ENCODE results near the gene SHISAL2A. TPM values are rescaled to one million over a fixed set of nuclear protein-coding genes. Genes with fewer than 3 reads are reported as not detected.

SHISAL2A gene
- total and polyA plus RNA-seq, 10 of the 15 experiments (the other 5 are each of a cell fraction or from before 2014, with no cell fraction given) = 0.18 to 0.67 (median 0.45) TPM

- ChIA-PET CTCF (interaction anchor here (0.7 to 2.5 kb wide), 7 partner anchors 11 to 541 kb away, joined by 3 to 13 read pairs (median 3); partner anchors contain the start of genes ORC1 and PRPF38A), SMC1A (ENCODE audit: uncharacterized antibody, unreplicated experiment) (interaction anchor here (0.8 to 4.3 kb wide), 4 partner anchors 11 to 262 kb away, joined by 3 to 24 read pairs (median 6); partner anchors contain the start of genes ORC1 and PRPF38A)
- H3K9me3 ChIP-seq (replicated peaks; ENCODE audit: control insufficient read depth, insufficient read depth, low read length) = no peaks in the 10 kb centered on the region
- TF ChIP-seq BRCA1 (IDR thresholded peaks at IDR 0.05; ENCODE audit: low read depth, low read length) (no peak), BMI1 (IDR thresholded peaks at IDR 0.05; ENCODE audit: borderline replicate concordance) (no peak), MTA2 (IDR thresholded peaks at IDR 0.05; ENCODE audit: low read depth) (no peak), TARDBP (IDR thresholded peaks at IDR 0.05; ENCODE audit: borderline replicate concordance) (no peak), ZBTB4 (CRISPR knock-in tag; IDR thresholded peaks at IDR 0.05) (no peak), EED (IDR thresholded peaks at IDR 0.05; ENCODE audit: low read depth) (no peak), TCF12 (IDR thresholded peaks at IDR 0.05; ENCODE audit: low read depth, low read length) (no peak), SMAD5 (IDR thresholded peaks at IDR 0.05; ENCODE audit: low read depth) (no peak), ZNF592 (IDR thresholded peaks at IDR 0.05) (no peak), EGR1 (IDR thresholded peaks at IDR 0.05; ENCODE audit: borderline replicate concordance in 1 of 2, low read depth in 2 of 2, low read length in 2 of 2) (no peak), MEF2A (IDR thresholded peaks at IDR 0.05; ENCODE audit: insufficient read depth, low read depth, low read length) (no peak), CREB1 (IDR thresholded peaks at IDR 0.05; ENCODE audit: low read depth) (no peak), ZNF274 (IDR thresholded peaks at IDR 0.05; ENCODE audit: insufficient read depth, insufficient read length) (no peak), KDM1A (IDR thresholded peaks at IDR 0.05; ENCODE audit: borderline replicate concordance) (no peak), FOXK2 (IDR thresholded peaks at IDR 0.05) (no peak), PAX8 (IDR thresholded peaks at IDR 0.05) (no peak), TCF7 (IDR thresholded peaks at IDR 0.05; ENCODE audit: borderline replicate concordance) (no peak), MTA3 (IDR thresholded peaks at IDR 0.05; ENCODE audit: borderline replicate concordance, low read length) (no peak)
- TF ChIP-seq, protein P1, sequence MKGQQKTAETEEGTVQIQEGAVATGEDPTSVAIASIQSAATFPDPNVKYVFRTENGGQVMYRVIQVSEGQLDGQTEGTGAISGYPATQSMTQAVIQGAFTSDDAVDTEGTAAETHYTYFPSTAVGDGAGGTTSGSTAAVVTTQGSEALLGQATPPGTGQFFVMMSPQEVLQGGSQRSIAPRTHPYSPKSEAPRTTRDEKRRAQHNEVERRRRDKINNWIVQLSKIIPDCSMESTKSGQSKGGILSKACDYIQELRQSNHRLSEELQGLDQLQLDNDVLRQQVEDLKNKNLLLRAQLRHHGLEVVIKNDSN (IDR thresholded peaks at IDR 0.05; ENCODE audit: borderline replicate concordance, extremely low read length, insufficient read depth, low read depth, low read length) = no peak
Observed at GRCh38 chr1:52667290-52667689, 34.3 kb downstream of the SHISAL2A start.

More at GRCh38 chr1:52667290-52667689, 34.3 kb downstream of the SHISAL2A start:
- H2AFZ ChIP-seq (ENCODE audit: control insufficient read depth, low read depth, low read length) = no peak overlapping the region
- ChIA-PET POLR2A (no interaction called here), RAD21 (ENCODE audit: unreplicated experiment) (interaction anchor here (1.9 kb wide), 1 partner anchor 261 kb away, joined by 4 read pairs; no protein-coding TSS in a partner anchor)
- BruUV-seq (replicated peaks) = no TSS peak
- H3K9ac ChIP-seq (ENCODE audit: control insufficient read depth, insufficient read depth, low read length) = no peak overlapping the region
- in situ Hi-C loops (cut with MboI) = no loop called here
- no peak for FAIRE-seq
- ATAC-seq = no peak
- no peaks in the 10 kb centered on the region for H4K20me1 ChIP-seq (ENCODE audit: control insufficient read depth, insufficient read depth)
- intact Hi-C loops (cut with micrococcal nuclease; ENCODE audit: unreplicated experiment) = no loop called here
- H3K27me3 ChIP-seq (replicated peaks in 1 of 2; ENCODE audit: control insufficient read depth in 2 of 2, insufficient read depth in 2 of 2, low read length in 1 of 2) = no peaks in the 10 kb centered on the region
- DNase-seq (ENCODE audit: low read depth, low spot score) = no peak
- H3K4me3 ChIP-seq = no peak overlapping the region
- no peak overlapping the region for H3K4me2 ChIP-seq (ENCODE audit: control insufficient read depth, insufficient read depth)
- H3K27ac ChIP-seq (ENCODE audit: control insufficient read depth, insufficient read depth) = no peak overlapping the region
- no peaks in the 10 kb centered on the region for H3K36me3 ChIP-seq (ENCODE audit: control insufficient read depth in 2 of 2, insufficient read depth in 2 of 2, low read length in 1 of 2)
- WGBS (ENCODE audit: insufficient coverage, insufficient replicate concordance, low lambda C conversion rate, missing lambda C conversion rate) = 50% methylated on average over 5 of the region's 5 CpGs
- H3K79me2 ChIP-seq (ENCODE audit: control insufficient read depth, insufficient read depth, low read length) = no peaks in the 10 kb centered on the region
- no peaks in the 10 kb centered on the region for H3K4me1 ChIP-seq (ENCODE audit: control insufficient read depth, insufficient read depth, low read length)
